H1 (cell line): ENCODE results near the gene SCRN1. TPM values are rescaled to one million over a fixed set of nuclear protein-coding genes. Genes with fewer than 3 reads are reported as not detected.

Source experiments
- CTCF ChIA-PET: fragments of 300-600 bp; sonication (Branson Sonifier 250); formaldehyde crosslinking; loops from one replicate; lab custom pipeline; 2021; ENCODE audit not compliant: partially characterized antibody; lab: Charles Lee
- POLR2A ChIA-PET: fragments of 300-600 bp; sonication (Branson Sonifier 250); formaldehyde crosslinking; loops from one replicate; lab custom pipeline; 2021; ENCODE audit warnings: inconsistent platforms; ENCODE audit not compliant: partially characterized antibody; lab: Charles Lee
- DNase-seq, 2 experiments: peaks; one replicate each; pipeline versions ENCODE4 v3.0.0 to v3.0.0-alpha.2; 2010 to 2022; ENCODE audit warnings: low spot score in 2 of 2, low read depth in 1 of 2, mixed read lengths in 1 of 2
- FAIRE-seq: peaks from 2 replicates; lab custom pipeline; 2011; peaks lifted over from hg19 to GRCh38; lab: Jason Lieb, UNC
- H2AFZ ChIP-seq: 2 replicates; pipeline ENCODE4 v1.8.1; 2012; ENCODE audit warnings: low read length, inconsistent platforms
- H2AK5ac ChIP-seq: 2 replicates; pipeline ENCODE4 v1.6.1; 2013; ENCODE audit warnings: low read depth, low read length
- H2BK120ac ChIP-seq: replicated peaks from 2 replicates; pipeline ENCODE3; 2013; ENCODE audit warnings: low read depth, low read length, inconsistent platforms
- H2BK12ac ChIP-seq: 2 replicates; pipeline ENCODE4 v1.6.1; 2013; ENCODE audit warnings: low read depth, low read length
- H2BK15ac ChIP-seq: 2 replicates; pipeline ENCODE4 v1.6.1; 2013; ENCODE audit warnings: low read length
- H2BK20ac ChIP-seq: 2 replicates; pipeline ENCODE4 v1.6.1; 2013; ENCODE audit warnings: low read length
- H2BK5ac ChIP-seq: 2 replicates; pipeline ENCODE4 v1.6.1; 2013; ENCODE audit warnings: low read depth, low read length
- H3K14ac ChIP-seq: 2 replicates; pipeline ENCODE4 v1.6.1; 2013; ENCODE audit warnings: inconsistent platforms; ENCODE audit not compliant: insufficient read length
- H3K18ac ChIP-seq: 2 replicates; pipeline ENCODE4 v1.6.1; 2013; ENCODE audit warnings: low read length; ENCODE audit errors: extremely low read depth
- H3K23ac ChIP-seq: 2 replicates; pipeline ENCODE4 v1.6.1; 2013; ENCODE audit warnings: inconsistent platforms; ENCODE audit not compliant: insufficient read length
- H3K23me2 ChIP-seq: 2 replicates; pipeline ENCODE4 v1.6.1; 2013; ENCODE audit warnings: low read depth, low read length
- H3K27ac ChIP-seq: 2 replicates; pipeline ENCODE4 v1.6.1; 2011; ENCODE audit warnings: low read depth, low read length, inconsistent platforms
- H3K27me3 ChIP-seq, 4 experiments: replicated peaks in 1 of 4; 1 replicate in 1 of 4; 2 replicates in 3 of 4; pipeline versions ENCODE4 v1.6.1 to v1.8.1; 2011 to 2013; ENCODE audit warnings: low read length in 3 of 4, mild to moderate bottlenecking in 3 of 4, inconsistent platforms in 2 of 4, mixed read lengths in 2 of 4, moderate library complexity in 1 of 4; ENCODE audit not compliant: control insufficient read depth in 3 of 4, insufficient read depth in 3 of 4; ENCODE audit errors: extremely low read depth in 1 of 4
- H3K36me3 ChIP-seq, 4 experiments: 2 replicates each; pipeline versions ENCODE4 v1.6.1 to v1.8.1; 2011 to 2013; ENCODE audit warnings: mild to moderate bottlenecking in 4 of 4, low read length in 3 of 4, moderate library complexity in 2 of 4, control low read depth in 1 of 4, inconsistent platforms in 1 of 4; ENCODE audit not compliant: insufficient read depth in 4 of 4, control insufficient read depth in 2 of 4
- H3K4ac ChIP-seq: replicated peaks from 2 replicates; pipeline ENCODE3; 2013; ENCODE audit warnings: low read length, low read depth, mixed read lengths, inconsistent platforms; ENCODE audit not compliant: insufficient read length
- H3K4me1 ChIP-seq, 4 experiments: replicated peaks in 1 of 4; 1 replicate in 1 of 4; 2 replicates in 3 of 4; pipeline versions ENCODE4 v1.6.1 to v1.8.1; 2011 to 2013; ENCODE audit warnings: low read length in 3 of 4, inconsistent platforms in 2 of 4, mixed read lengths in 1 of 4; ENCODE audit not compliant: insufficient read depth in 4 of 4, control insufficient read depth in 3 of 4
- H3K4me2 ChIP-seq, 2 experiments: 2 replicates each; pipeline versions ENCODE4 v1.6.1 to v1.8.1; 2011 to 2013; ENCODE audit warnings: low read depth in 2 of 2, low read length in 2 of 2, control low read depth in 1 of 2, inconsistent platforms in 1 of 2, mild to moderate bottlenecking in 1 of 2; ENCODE audit not compliant: insufficient read depth in 1 of 2
- H3K4me3 ChIP-seq, 4 experiments: fragments of 200-600, 300-600 bp in 1 of 4; sonication (generic), shearing (Covaris generic), sonication (Bioruptor Twin) in 1 of 4; 2 replicates each; pipeline versions ENCODE4 v1.5.1 to v1.8.1; 2011 to 2016; ENCODE audit warnings: low read length in 4 of 4, low read depth in 3 of 4, control low read depth in 2 of 4, inconsistent platforms in 2 of 4, mild to moderate bottlenecking in 2 of 4, mixed read lengths in 1 of 4, moderate library complexity in 1 of 4; ENCODE audit not compliant: insufficient read depth in 2 of 4; ENCODE audit errors: extremely low read depth in 1 of 4
- H3K56ac ChIP-seq: replicated peaks from 2 replicates; pipeline ENCODE3; 2013; ENCODE audit warnings: low read depth, mild to moderate bottlenecking, mixed read lengths, low read length, inconsistent platforms; ENCODE audit not compliant: insufficient read length
- H3K79me1 ChIP-seq: 2 replicates; pipeline ENCODE4 v1.6.1; 2013; ENCODE audit warnings: low read depth, low read length, control low read depth
- H3K79me2 ChIP-seq, 2 experiments: 2 replicates each; pipeline versions ENCODE4 v1.6.1 to v1.8.1; 2012 to 2013; ENCODE audit warnings: low read length in 2 of 2, mild to moderate bottlenecking in 2 of 2, inconsistent platforms in 1 of 2; ENCODE audit not compliant: insufficient read depth in 2 of 2, control insufficient read depth in 1 of 2
- H3K9ac ChIP-seq, 4 experiments: replicated peaks in 1 of 4; 1 replicate in 1 of 4; 2 replicates in 3 of 4; pipeline versions ENCODE4 v1.6.1 to v1.8.1; 2011 to 2013; ENCODE audit warnings: low read depth in 3 of 4, low read length in 3 of 4, control low read depth in 2 of 4, mild to moderate bottlenecking in 2 of 4, moderate library complexity in 2 of 4, inconsistent platforms in 1 of 4; ENCODE audit errors: extremely low read depth in 1 of 4
- H3K9me3 ChIP-seq, 2 experiments: 2 replicates each; pipeline versions ENCODE4 v1.6.1 to v1.8.1; 2012 to 2013; ENCODE audit warnings: mild to moderate bottlenecking in 2 of 2, moderate library complexity in 2 of 2, control low read depth in 1 of 2, inconsistent platforms in 1 of 2, low read depth in 1 of 2, low read length in 1 of 2, mixed read lengths in 1 of 2; ENCODE audit not compliant: insufficient read depth in 2 of 2
- H4K20me1 ChIP-seq, 2 experiments: replicated peaks in 1 of 2; 2 replicates each; pipeline versions ENCODE3 to v1.8.1; 2011 to 2013; ENCODE audit warnings: inconsistent platforms in 2 of 2, low read length in 2 of 2, mild to moderate bottlenecking in 1 of 2; ENCODE audit not compliant: insufficient read depth in 2 of 2, control insufficient read depth in 1 of 2
- H4K5ac ChIP-seq: 2 replicates; pipeline ENCODE4 v1.6.1; 2013; ENCODE audit warnings: low read length, low read depth, mixed read lengths, inconsistent platforms; ENCODE audit not compliant: insufficient read length
- H4K8ac ChIP-seq: 2 replicates; pipeline ENCODE4 v1.8.0; 2013; ENCODE audit warnings: mild to moderate bottlenecking, moderate library complexity, low read length, inconsistent platforms; ENCODE audit not compliant: insufficient read depth; ENCODE audit errors: extremely low read depth
- H4K91ac ChIP-seq: replicated peaks from 2 replicates; pipeline ENCODE3; 2013; ENCODE audit warnings: low read length, mixed read lengths, inconsistent platforms; ENCODE audit not compliant: insufficient read length
- BCL11A ChIP-seq, 2 experiments: IDR thresholded peaks; one replicate each; pipeline ENCODE4 v1.6.1; 2011; ENCODE audit warnings: low read depth in 2 of 2, low read length in 2 of 2, mild to moderate bottlenecking in 2 of 2
- JUN ChIP-seq: IDR thresholded peaks from 2 replicates; pipeline ENCODE4 v1.6.1; 2011; ENCODE audit warnings: low read depth, mild to moderate bottlenecking, improper control_type of control experiment, low read length
- SAP30 ChIP-seq: fragments of 300-600 bp; sonication (generic); IDR thresholded peaks from 2 replicates; pipeline ENCODE4 v1.7.1; 2012; ENCODE audit warnings: low read length, moderate library complexity, mild to moderate bottlenecking, inconsistent platforms; ENCODE audit not compliant: insufficient read depth, insufficient replicate concordance
- SRF ChIP-seq: IDR thresholded peaks from 2 replicates; pipeline ENCODE4 v1.6.1; 2011; ENCODE audit warnings: mild to moderate bottlenecking, low read depth, low read length, moderate library complexity
- YY1 ChIP-seq: IDR thresholded peaks from 2 replicates; pipeline ENCODE4 v1.6.1; 2011; ENCODE audit warnings: low read depth, mild to moderate bottlenecking, low read length
- WGBS, 2 experiments: shearing (Covaris generic) in 1 of 2; methylation state at CpG; one replicate each; pipeline versions ENCODE4 v1.1.6 to v1.1.7; 2013 to 2015; ENCODE audit warnings: low lambda C conversion rate in 2 of 2, mixed read lengths in 2 of 2, inconsistent platforms in 1 of 2, low coverage in 1 of 2, missing lambda C conversion rate in 1 of 2; ENCODE audit not compliant: insufficient replicate concordance in 2 of 2, insufficient coverage in 1 of 2, insufficient read length in 1 of 2; ENCODE audit errors: extremely low coverage in 1 of 2, missing lambda C conversion rate in 1 of 2; 5-methylcytosine and 5-hydroxymethylcytosine counted together
- polyA plus RNA-seq, 7 experiments: library from polyadenylated mRNA; depleted of rRNA in 3 of 7; stranded (reverse) in 5 of 7; unstranded in 2 of 7; fragments of >200 nt in 5 of 7; fragments of 200-250 nt in 2 of 7; gene quantifications; 1 replicate in 5 of 7; 2 replicates in 1 of 7; 4 replicates in 1 of 7; pipeline versions ENCODE4 v1.2.1 to v1.2.3, GENCODE V29; 2011 to 2013; ENCODE audit warnings: missing spikeins in 2 of 7, mixed read lengths in 2 of 7
- total RNA-seq: library from RNA; stranded (reverse); fragmentation: NEBNext Ultra II Directional; extraction: Animal tissue kit (Norgen Biotek cat#: 25700); gene quantifications from 2 replicates; pipeline ENCODE4 v1.2.1, GENCODE V29; 2021

SCRN1 gene
- total and polyA plus RNA-seq, 2 of the 8 experiments (the other 6 are each of a cell fraction or from before 2014, with no cell fraction given): 36.0 to 75.8 TPM

GRCh38 chr7:29890251-29890650 lies 99.3 kb downstream of the SCRN1 start:
- no peak for FAIRE-seq
- Histone ChIP-seq H2AK5ac (no peak overlapping the region), H3K9me3 (no peaks in the 10 kb centered on the region), H2AFZ (no peak overlapping the region), H3K4me2 (no peak overlapping the region), H4K5ac (no peak overlapping the region), H4K91ac (no peak overlapping the region), H3K56ac (no peak overlapping the region), H3K79me2 (0 out of 4 replicates have a peak, but pooled peaks cover 0 to 3% of the 10 kb centered on the region in 2 experiments), H3K23ac (no peak overlapping the region), H2BK15ac (no peak overlapping the region), H4K8ac (peak overlapping the region; percentile 14; the same call in 1 of the 2 replicates), H3K4me3 (no peak overlapping the region), H3K79me1 (no peaks in the 10 kb centered on the region; the same call in 1 of the 2 replicates), H3K18ac (no peak overlapping the region), H4K20me1 (peaks cover 1 to 2% of the 10 kb centered on the region in 2 experiments), H3K27ac (no peak overlapping the region), H3K14ac (no peak overlapping the region), H2BK20ac (no peak overlapping the region), H3K4me1 (peaks cover 0 to 1% (median under 1%) of the 10 kb centered on the region in 4 experiments; a peak in 3 of 7 replicates), H3K4ac (no peak overlapping the region), H2BK120ac (no peak overlapping the region), H3K27me3 (no peaks in the 10 kb centered on the region), H3K23me2 (peaks cover 3% of the 10 kb centered on the region; the same call in 1 of the 2 replicates), H2BK12ac (no peak overlapping the region), H3K36me3 (peaks cover 5 to 22% (median 14%) of the 10 kb centered on the region in 4 experiments; a peak in 7 of 8 replicates), H2BK5ac (no peak overlapping the region), H3K9ac (no peak overlapping the region)
- POLR2A ChIA-PET: no interaction called here
- CTCF ChIA-PET: interaction anchor here (1.1 kb wide), 1 partner anchor 32 kb away, joined by 3 read pairs; no protein-coding TSS in a partner anchor
- DNase-seq: no peak
- WGBS, 2 experiments: 98% methylated on average over 4 of the region's 4 CpGs; no CpG with 5 or more reads in 1 of the 2 experiments
- TF ChIP-seq YY1: no peak
- TF ChIP-seq JUN: no peak
- no peak for TF ChIP-seq BCL11A (IDR thresholded peaks at IDR 0.05; ENCODE audit: low read depth in 2 of 2, low read length in 2 of 2)
- TF ChIP-seq SRF: no peak
- TF ChIP-seq SAP30: no peak
